Osteoblast (primary cell): ENCODE data around the gene LRRC73. TPM values are rescaled to one million over a fixed set of nuclear protein-coding genes. Genes with fewer than 3 reads are reported as not detected.

Experiments used
- DNase-seq: peaks from one replicate; pipeline ENCODE4 v3.0.0; 2011; ENCODE audit warnings: low spot score, mixed read lengths; ENCODE audit not compliant: insufficient read length; ENCODE audit errors: missing footprints
- H2AFZ ChIP-seq: 2 replicates; pipeline ENCODE4 v1.6.0; 2011; ENCODE audit warnings: mild to moderate bottlenecking, low read length
- H3K27ac ChIP-seq: 2 replicates; pipeline ENCODE4 v1.5.1; 2011; ENCODE audit warnings: mild to moderate bottlenecking, low read depth, low read length, moderate library complexity
- H3K27me3 ChIP-seq: 2 replicates; pipeline ENCODE4 v1.6.0; 2012; ENCODE audit warnings: mild to moderate bottlenecking, control low read depth, inconsistent platforms, low read length, moderate library complexity; ENCODE audit not compliant: insufficient read depth
- H3K36me3 ChIP-seq: 2 replicates; pipeline ENCODE4 v1.5.1; 2011; ENCODE audit warnings: mild to moderate bottlenecking, low read length, control low read depth, moderate library complexity; ENCODE audit not compliant: insufficient read depth
- H3K4me1 ChIP-seq: 2 replicates; pipeline ENCODE4 v1.5.1; 2011; ENCODE audit warnings: mild to moderate bottlenecking, low read length, control low read depth, moderate library complexity; ENCODE audit not compliant: insufficient read depth
- H3K4me2 ChIP-seq: 2 replicates; pipeline ENCODE4 v1.6.0; 2011; ENCODE audit warnings: mild to moderate bottlenecking, low read length; ENCODE audit not compliant: insufficient read depth
- H3K4me3 ChIP-seq: fragments of 200-600 bp; sonication (generic); 3 replicates; pipeline ENCODE4 v1.5.1; 2012; ENCODE audit warnings: mild to moderate bottlenecking, low read length, inconsistent platforms; ENCODE audit not compliant: insufficient read depth
- H3K79me2 ChIP-seq: 2 replicates; pipeline ENCODE4 v1.6.0; 2012; ENCODE audit warnings: mild to moderate bottlenecking, low read length, control low read depth, inconsistent platforms; ENCODE audit not compliant: insufficient read depth
- H3K9me3 ChIP-seq: 2 replicates; pipeline ENCODE4 v1.5.1; 2011; ENCODE audit warnings: low read depth, low read length, control low read depth
- H4K20me1 ChIP-seq: 2 replicates; pipeline ENCODE4 v1.6.0; 2012; ENCODE audit warnings: mild to moderate bottlenecking, low read length, control low read depth; ENCODE audit not compliant: insufficient read depth
- total RNA-seq: library from RNA; depleted of rRNA; stranded (reverse); fragments of >200 nt; gene quantifications from 2 replicates; pipeline ENCODE4 v1.2.3, GENCODE V29; 2012
- TF ChIP-seq, protein P1 (sequence below): IDR thresholded peaks from 2 replicates; pipeline ENCODE4 v1.5.1; 2011; ENCODE audit warnings: mild to moderate bottlenecking, low read depth, low read length, moderate library complexity; ENCODE audit errors: extremely low read depth

The LRRC73 gene
- total RNA-seq, 1 donor = 0.36 TPM

- peak overlapping the region; percentile 56 for H3K4me2 ChIP-seq
Measured at GRCh38 chr6:43495409-43495941, 14.7 kb downstream of the LRRC73 start.

DNA sequence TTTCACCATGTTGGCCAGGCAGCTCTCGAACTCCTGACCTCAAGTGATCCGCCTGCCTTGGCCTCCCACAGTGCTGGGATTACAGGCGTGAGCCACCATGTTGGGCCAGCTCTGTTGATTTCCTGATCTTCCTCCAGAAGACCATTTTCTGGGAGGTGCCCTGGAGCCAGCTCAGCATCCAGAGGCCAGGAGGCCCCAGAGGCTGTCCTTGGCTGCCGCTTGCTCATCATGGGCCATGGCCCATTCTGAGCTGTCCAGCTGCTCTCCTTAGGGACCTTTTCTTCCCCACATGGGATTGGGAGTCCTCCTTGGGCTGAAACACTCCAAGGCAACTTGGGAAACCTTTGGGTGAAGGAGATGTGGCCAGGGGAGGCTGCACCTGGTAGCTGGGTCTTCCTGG is 15.4 kb downstream of the LRRC73 start:
- peak; percentile 84 for DNase-seq
- Histone ChIP-seq H3K4me1 (peaks cover 55% of the 10 kb centered on the region), H4K20me1 (peaks cover 39% of the 10 kb centered on the region), H3K36me3 (peaks cover 19% of the 10 kb centered on the region), H3K4me2 (no peak overlapping the region), H2AFZ (no peak overlapping the region), H3K4me3 (no peak overlapping the region), H3K27ac (no peak overlapping the region), H3K9me3 (no peaks in the 10 kb centered on the region), H3K79me2 (peaks cover 42% of the 10 kb centered on the region), H3K27me3 (no peaks in the 10 kb centered on the region)
- TF ChIP-seq, protein P1, sequence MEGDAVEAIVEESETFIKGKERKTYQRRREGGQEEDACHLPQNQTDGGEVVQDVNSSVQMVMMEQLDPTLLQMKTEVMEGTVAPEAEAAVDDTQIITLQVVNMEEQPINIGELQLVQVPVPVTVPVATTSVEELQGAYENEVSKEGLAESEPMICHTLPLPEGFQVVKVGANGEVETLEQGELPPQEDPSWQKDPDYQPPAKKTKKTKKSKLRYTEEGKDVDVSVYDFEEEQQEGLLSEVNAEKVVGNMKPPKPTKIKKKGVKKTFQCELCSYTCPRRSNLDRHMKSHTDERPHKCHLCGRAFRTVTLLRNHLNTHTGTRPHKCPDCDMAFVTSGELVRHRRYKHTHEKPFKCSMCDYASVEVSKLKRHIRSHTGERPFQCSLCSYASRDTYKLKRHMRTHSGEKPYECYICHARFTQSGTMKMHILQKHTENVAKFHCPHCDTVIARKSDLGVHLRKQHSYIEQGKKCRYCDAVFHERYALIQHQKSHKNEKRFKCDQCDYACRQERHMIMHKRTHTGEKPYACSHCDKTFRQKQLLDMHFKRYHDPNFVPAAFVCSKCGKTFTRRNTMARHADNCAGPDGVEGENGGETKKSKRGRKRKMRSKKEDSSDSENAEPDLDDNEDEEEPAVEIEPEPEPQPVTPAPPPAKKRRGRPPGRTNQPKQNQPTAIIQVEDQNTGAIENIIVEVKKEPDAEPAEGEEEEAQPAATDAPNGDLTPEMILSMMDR = no peak

More at GRCh38 chr6:43495409-43495941, 14.7 kb downstream of the LRRC73 start:
- DNase-seq = peak; percentile 89
- Histone ChIP-seq H3K9me3 (no peaks in the 10 kb centered on the region), H3K4me3 (no peak overlapping the region), H3K4me1 (peaks cover 55% of the 10 kb centered on the region), H3K79me2 (peaks cover 41% of the 10 kb centered on the region), H4K20me1 (peaks cover 37% of the 10 kb centered on the region), H3K27me3 (no peaks in the 10 kb centered on the region), H2AFZ (no peak overlapping the region), H3K27ac (peak overlapping the region; percentile 49), H3K36me3 (peaks cover 25% of the 10 kb centered on the region)
- TF ChIP-seq, protein P1 = peak; percentile 32

- no peak overlapping the region for H3K27ac ChIP-seq
Measured at GRCh38 chr6:43494321-43494720, 15.8 kb downstream of the LRRC73 start.

DNA sequence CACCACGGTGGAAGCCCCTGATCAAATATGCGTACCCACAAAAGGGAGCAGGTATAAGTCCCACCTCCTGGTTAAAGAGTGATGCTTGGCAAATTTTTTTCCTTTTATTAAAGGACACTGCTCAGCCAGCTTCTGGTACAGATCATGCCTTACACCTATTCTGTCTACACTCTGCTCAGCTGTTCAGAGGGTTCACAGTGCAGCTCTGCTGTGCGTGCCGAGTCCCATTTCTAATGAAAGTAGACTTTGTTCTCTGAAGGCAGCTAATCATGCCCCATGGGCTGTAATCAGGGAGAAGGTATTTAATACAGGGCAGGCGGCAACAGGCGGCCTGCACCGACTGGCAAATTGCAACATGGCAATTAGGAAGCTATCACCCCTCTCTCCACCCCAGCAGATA is 16.3 kb downstream of the LRRC73 start:
- H3K4me3 ChIP-seq = no peak overlapping the region
- H3K9me3 ChIP-seq = no peaks in the 10 kb centered on the region
- peaks cover 48% of the 10 kb centered on the region for H4K20me1 ChIP-seq
- TF ChIP-seq, protein P1 = no peak
- H3K27ac ChIP-seq = no peak overlapping the region
- peaks cover 55% of the 10 kb centered on the region for H3K4me1 ChIP-seq
- H3K27me3 ChIP-seq = no peaks in the 10 kb centered on the region
- H2AFZ ChIP-seq = no peak overlapping the region
- H3K36me3 ChIP-seq = peaks cover 10% of the 10 kb centered on the region
- H3K4me2 ChIP-seq = no peak overlapping the region
- peaks cover 51% of the 10 kb centered on the region for H3K79me2 ChIP-seq
- peak; percentile 49 for DNase-seq

More at GRCh38 chr6:43494321-43494720, 15.8 kb downstream of the LRRC73 start:
- H3K27me3 ChIP-seq = no peaks in the 10 kb centered on the region
- H3K4me1 ChIP-seq = peaks cover 55% of the 10 kb centered on the region
- no peak overlapping the region for H2AFZ ChIP-seq
- H4K20me1 ChIP-seq = peaks cover 43% of the 10 kb centered on the region
- DNase-seq = no peak
- no peaks in the 10 kb centered on the region for H3K9me3 ChIP-seq
- TF ChIP-seq, protein P1 = no peak
- H3K4me2 ChIP-seq = no peak overlapping the region
- H3K4me3 ChIP-seq = no peak overlapping the region
- H3K36me3 ChIP-seq = peaks cover 15% of the 10 kb centered on the region
- peaks cover 46% of the 10 kb centered on the region for H3K79me2 ChIP-seq
